DMS 273 (cell line): ENCODE data around the gene TEX11.

ENCODE experiments used
- DNase-seq: peaks from one replicate; lab custom pipeline; 2025; ENCODE audit not compliant: unreplicated experiment; lab: John Stamatoyannopoulos, UW

TEX11 gene

GRCh38 chrX:70498129-70498528, 410.4 kb downstream of the TEX11 start:
- DNase-seq: no peak

GRCh38 chrX:70497026-70497425, 411.5 kb downstream of the TEX11 start:
- no peak for DNase-seq

GRCh38 chrX:70496491-70496890, 412.0 kb downstream of the TEX11 start:
- DNase-seq: no peak

- DNase-seq: no peak
Measured at GRCh38 chrX:70494441-70494840, 414.1 kb downstream of the TEX11 start.

- no peak for DNase-seq
Measured at GRCh38 chrX:70488856-70489255, 419.7 kb downstream of the TEX11 start.

DNA sequence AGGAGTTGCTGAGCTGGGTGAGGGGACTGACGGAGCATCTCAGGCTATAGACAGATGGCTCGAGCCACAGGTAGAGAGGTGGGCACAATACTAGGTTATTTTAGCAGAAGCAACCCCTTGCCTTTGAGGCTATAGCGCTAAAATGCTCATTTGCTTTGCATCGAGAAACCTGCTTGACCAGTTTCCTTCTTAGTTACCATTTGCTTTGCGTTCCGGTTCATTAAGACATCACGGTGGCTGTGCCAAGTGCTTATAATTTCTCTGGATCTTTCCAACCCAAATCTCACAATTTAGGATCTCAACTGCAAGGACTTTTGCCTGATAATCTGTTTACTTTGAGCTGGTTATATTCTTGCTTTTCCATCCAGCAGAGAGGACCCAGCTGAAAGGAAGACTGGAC, 423.0 kb downstream of the TEX11 start:
- DNase-seq: no peak

DNA sequence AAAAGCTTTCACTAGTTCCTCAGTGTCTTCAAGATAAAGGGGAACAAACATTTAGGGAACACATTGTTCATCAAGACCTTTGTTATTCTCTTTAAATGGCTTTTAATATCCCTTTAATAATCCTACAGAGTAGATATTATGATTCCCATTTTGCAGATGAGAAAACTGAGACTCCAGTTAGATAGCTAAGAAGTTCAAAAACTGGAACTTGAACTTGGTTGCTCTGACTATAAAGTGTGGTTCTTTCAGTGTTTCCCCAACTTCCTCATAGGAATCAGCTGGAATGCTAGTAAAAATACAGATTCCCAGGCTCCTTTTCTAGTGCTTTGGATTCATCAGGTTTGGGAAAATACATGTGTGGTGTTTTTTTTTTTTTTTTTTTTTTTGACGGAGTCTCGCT, 426.2 kb downstream of the TEX11 start:
- DNase-seq: no peak

DNA sequence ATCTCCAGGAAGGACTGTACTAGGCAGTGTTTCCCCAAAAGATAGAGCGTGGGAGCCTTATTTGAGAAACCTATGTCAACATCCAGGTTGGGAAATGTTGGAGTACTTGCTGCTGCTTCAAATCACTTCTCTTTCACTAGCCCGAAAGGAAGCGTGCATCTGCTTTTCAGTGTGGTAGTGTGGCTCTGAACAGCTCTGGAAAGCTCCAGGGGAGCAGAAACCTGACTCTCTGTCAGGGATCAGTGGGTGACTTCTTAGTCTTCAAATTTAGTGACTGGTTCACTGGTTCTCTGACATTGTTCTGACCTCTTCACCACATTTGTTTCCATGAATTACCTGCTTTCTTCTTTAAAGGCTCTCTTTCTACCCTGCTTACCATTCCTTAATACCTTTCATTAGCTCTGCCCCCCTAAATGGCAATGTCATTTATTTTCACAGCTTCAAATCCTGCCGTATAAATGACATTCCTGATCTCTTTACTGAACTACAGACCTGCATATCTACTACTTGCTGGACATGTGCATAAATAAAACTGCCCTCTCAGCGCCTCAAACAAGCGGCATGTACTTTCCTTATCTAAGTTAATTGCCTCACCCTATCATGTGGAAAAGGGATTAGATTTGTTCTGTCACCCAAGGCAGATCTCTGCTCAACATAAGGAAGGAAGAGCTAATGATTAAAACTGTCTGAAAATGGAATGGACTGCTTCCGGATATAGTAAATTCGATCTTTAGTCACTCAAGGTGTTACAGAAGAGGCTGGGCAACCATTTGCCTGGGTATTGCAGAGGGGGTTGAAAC, 426.8 kb downstream of the TEX11 start:
- DNase-seq: no peak

DNA sequence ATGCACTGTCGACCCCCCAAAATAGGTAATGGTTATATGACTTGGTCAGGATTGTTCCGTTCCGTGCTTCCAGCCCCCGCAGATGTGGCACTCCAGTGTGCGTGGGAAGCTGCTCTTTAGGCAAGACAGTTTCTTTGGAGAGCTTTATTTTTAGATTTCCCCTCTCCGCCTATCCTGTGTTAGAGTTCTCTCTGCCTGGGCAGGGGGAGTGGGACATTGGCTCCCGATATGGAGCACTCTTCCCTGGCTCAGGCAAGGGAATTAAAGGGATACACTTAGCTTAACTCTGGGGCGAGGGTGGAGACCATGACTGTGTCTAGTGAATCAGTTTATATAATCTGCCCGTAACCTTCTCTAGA, 427.9 kb downstream of the TEX11 start:
- peak; percentile 45 for DNase-seq

DNA sequence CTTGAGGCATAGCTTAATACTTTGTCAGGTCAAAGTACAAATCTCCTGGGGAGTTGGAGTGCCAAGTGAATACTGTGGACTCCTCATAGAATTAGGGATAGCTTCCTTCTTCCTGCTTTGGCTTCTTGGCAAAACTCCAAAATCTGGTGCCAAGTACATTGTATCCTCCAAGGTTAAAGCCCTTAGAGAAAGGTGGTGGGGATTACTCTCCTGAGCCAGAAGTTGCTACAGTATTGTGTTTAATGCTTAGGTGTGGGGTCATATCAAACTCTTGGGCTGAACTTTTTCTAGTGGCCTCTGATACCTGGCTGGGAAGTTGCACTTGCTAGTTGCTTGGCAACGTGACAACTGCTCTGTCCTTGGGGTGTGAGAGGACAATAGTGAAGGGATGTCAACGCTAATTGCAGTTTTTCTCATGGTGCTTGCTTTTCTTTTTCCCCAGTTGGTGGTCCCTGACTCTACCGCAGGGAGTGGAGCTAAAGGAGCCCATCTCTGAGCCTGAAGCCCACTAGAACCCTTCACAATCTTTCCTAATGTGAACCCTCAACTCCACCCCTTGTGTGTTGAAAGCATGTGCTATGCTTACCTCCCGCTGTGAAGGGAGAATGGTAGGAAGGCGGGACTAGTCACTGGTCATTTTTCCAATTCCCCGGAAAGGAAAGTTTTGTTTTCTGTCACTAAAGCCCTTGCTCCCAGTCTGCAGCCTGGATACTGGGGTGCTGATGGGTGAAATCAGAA, 428.4 kb downstream of the TEX11 start:
- peak; percentile 58 for DNase-seq

- DNase-seq: peak; percentile 55
Measured at GRCh38 chrX:70479247-70479921, 429.1 kb downstream of the TEX11 start.
